Pulmonary artery endothelial cell (primary cell): Measurements from ENCODE around the gene NOC4L. TPM values are rescaled to one million over a fixed set of nuclear protein-coding genes. Genes with fewer than 3 reads are reported as not detected.

ENCODE experiments used
- DNase-seq: peaks from one replicate; pipeline ENCODE4 v3.0.0-alpha.2; 2011; ENCODE audit warnings: low read depth, low spot score
- total RNA-seq: library from RNA; depleted of rRNA; stranded (reverse); fragments of >200 nt; gene quantifications from 2 replicates; pipeline ENCODE4 v1.2.3, GENCODE V29; 2014

Gene NOC4L
- total RNA-seq, 1 donor from 2014 or later, result 15.2 TPM

- no peak for DNase-seq
Observed at GRCh38 chr12:132155771-132156572, 11.7 kb downstream of the NOC4L start.

- no peak for DNase-seq
Observed at GRCh38 chr12:132156573-132157325, 12.5 kb downstream of the NOC4L start.

GRCh38 chr12:132157733-132158409 is 13.6 kb downstream of the NOC4L start:
- DNase-seq, result no peak

- no peak for DNase-seq
Observed at GRCh38 chr12:132158677-132159554, 14.7 kb downstream of the NOC4L start.

GRCh38 chr12:132159555-132160003 is 15.3 kb downstream of the NOC4L start:
- DNase-seq, result no peak

- DNase-seq, result no peak
Observed at GRCh38 chr12:132160016-132160415, 15.8 kb downstream of the NOC4L start.

- DNase-seq, result no peak
Observed at GRCh38 chr12:132160601-132161035, 16.4 kb downstream of the NOC4L start.

- DNase-seq, result no peak
Observed at GRCh38 chr12:132161036-132161781, 17.0 kb downstream of the NOC4L start.

GRCh38 chr12:132161796-132162507 is 17.7 kb downstream of the NOC4L start:
- no peak for DNase-seq

- no peak for DNase-seq
Observed at GRCh38 chr12:132162508-132163031, 18.3 kb downstream of the NOC4L start.

- no peak for DNase-seq
Observed at GRCh38 chr12:132163041-132163910, 19.0 kb downstream of the NOC4L start.

GRCh38 chr12:132163911-132164288 is 19.6 kb downstream of the NOC4L start:
- DNase-seq, result no peak

GRCh38 chr12:132164426-132164825 is 20.2 kb downstream of the NOC4L start:
- DNase-seq, result no peak

GRCh38 chr12:132165584-132165983 is 21.3 kb downstream of the NOC4L start:
- DNase-seq, result no peak

GRCh38 chr12:132166093-132166492 is 21.8 kb downstream of the NOC4L start:
- no peak for DNase-seq

GRCh38 chr12:132166801-132167591 is 22.7 kb downstream of the NOC4L start:
- no peak for DNase-seq

GRCh38 chr12:132167611-132168310 is 23.5 kb downstream of the NOC4L start:
- DNase-seq, result no peak
